NCI-H1417 treated with DMSO at 0.1 percent for 48 hours (cell line): ENCODE data around the gene GPC5.
"Not testable (repeated sequence)": the region's sequence is repeated elsewhere in the genome, so short reads cannot be mapped to it uniquely, and the experiment has no call there.

Source experiments
- DNase-seq: peaks from one replicate; lab custom pipeline; 2025; lab: John Stamatoyannopoulos, UW

Gene GPC5

DNA sequence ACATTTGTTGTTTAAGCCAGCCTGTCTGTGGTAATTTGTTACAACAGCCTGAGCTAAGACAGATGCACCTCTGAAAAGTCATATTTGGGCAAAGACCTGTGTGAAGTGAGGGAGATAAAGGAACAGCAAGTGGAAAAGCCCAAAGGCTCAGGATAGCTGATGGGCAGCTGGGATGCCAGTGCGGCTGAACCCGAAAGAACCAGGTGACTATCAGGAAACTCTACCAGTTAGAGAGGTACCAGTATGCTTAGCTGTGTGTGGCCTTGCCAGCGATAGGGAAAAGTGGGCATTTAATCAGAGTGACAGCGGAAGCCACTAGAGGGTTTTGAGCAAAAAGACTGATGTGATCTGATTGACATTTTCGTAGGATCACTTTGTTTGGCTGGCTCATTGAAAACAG is 1063.4 kb downstream of the GPC5 start:
- no peak for DNase-seq

- peak; percentile 67 for DNase-seq
Measured at GRCh38 chr13:92463134-92463533, 1064.7 kb downstream of the GPC5 start.

DNA sequence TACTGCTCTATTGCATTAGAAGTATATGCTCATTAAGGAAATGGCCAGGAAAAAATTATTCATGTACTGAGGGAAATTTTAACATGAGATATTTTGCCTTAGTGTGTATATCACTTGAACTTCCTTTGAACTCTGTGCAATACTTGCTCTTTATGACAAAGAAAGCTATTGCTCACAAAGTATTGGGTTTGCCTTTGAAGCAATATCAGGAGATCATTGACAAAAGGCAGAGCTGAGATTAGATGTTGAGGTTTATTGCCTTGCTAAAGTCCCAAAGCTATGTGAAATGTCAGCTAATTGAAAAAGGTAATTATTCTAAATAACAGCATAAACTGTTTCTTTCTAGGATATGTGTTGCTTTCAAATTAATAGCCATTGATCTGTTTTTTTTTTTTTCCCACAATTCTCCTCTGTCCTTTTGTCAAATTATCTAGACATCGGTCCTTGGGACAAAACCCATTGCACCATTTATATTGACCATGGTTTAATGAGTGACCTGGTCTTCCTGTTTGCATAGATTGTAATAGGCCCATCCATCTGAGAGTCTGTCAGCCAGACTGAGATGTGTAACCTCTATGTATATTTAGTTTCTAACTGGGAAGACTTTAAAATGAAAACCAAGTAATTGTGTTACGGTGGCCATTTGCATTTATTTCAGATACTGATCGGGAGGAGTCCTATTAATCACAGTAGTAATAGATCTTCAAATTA is 1075.5 kb downstream of the GPC5 start:
- DNase-seq = no peak

DNA sequence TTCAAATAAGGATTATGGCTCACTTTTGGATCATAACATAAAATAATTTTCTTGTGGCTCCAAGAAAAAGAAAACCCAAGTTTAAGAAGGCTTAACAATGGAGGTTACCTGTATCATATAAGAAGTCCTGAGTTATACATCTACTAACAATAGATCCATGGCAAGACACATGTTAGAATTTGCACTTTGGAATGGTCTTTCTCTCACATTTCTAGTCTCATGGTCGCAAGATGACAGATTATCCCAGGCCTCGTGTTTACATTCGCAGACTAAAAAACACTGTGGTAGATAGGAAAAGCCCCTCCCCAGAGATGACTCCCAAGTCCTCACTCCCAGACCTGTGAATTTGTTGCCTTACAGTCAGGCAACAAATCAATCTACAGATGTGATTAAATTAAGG is 1082.0 kb downstream of the GPC5 start:
- no peak for DNase-seq

GRCh38 chr13:92482790-92483189 is 1084.4 kb downstream of the GPC5 start:
- not testable (repeated sequence) for DNase-seq

- DNase-seq = no peak
Measured at GRCh38 chr13:92483894-92484293, 1085.5 kb downstream of the GPC5 start.

GRCh38 chr13:92487238-92487637 is 1088.8 kb downstream of the GPC5 start:
- no peak for DNase-seq

DNA sequence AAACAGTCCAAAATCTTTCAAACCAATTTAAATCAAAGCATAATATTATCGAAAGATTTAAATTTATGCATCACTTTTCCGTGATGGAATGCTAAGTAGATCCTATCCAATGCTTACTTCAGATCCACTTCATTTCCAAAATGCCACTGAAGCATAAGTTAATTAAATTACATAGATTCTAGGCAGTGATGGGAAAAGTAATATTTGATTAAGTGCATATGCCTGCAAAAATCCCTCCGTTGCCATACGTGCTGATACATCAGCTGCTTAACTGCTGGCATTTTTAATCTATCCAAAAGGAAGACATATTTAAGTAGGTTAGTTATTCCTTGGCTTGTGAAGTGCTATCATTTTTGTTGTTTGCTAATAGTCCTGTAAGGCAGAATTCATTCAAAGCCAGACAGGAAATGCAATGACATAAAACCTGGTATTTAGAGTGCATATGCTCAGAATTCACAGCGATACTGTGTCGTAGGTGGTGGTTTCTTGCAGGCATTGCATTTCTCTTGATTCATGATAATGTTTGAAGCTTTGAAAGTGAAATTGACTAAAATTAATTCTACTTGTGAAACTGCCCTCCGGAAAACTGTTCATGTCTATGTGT is 1089.9 kb downstream of the GPC5 start:
- no peak for DNase-seq

GRCh38 chr13:92491839-92492238 is 1093.4 kb downstream of the GPC5 start:
- DNase-seq = no peak

- DNase-seq = no peak
Measured at GRCh38 chr13:92494915-92495314, 1096.5 kb downstream of the GPC5 start.

DNA sequence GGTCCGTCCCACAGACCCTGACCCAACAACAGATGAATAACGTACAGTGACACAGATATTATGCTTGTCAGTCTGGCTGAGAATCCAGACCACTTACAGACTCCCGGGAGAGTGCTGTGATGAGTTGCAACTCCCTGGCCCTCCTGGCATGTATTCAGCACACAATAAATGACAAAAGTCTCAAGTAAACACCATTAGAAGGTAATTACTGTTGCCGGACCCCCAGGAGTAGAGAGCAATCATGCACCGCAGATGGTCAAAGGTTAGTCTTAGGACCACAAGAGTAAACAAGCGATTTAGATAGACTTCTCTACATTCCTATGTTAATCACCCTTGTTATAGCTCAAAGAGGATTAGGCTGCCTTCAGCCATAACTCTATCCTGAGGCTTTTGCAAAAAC is 1101.8 kb downstream of the GPC5 start:
- no peak for DNase-seq

DNA sequence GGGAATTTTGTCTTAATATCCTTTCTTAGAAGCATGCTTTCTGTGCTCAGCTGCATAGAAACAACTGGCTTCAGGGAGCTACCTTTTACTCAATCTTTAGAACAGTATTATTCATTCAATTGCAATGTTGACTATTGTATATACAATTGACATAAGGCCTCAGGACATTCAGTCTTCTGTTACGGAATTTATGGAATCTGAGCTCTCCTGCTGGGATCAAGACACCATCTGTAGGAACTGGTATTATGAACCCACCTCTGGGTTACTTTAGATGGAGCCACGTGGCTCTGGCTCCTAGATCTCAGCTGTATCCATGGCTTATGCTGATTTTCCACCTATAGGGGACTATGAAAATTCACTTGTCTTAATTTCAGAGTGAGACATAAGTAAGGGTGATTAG is 1112.0 kb downstream of the GPC5 start:
- DNase-seq = no peak

- no peak for DNase-seq
Measured at GRCh38 chr13:92512852-92513251, 1114.4 kb downstream of the GPC5 start.

DNA sequence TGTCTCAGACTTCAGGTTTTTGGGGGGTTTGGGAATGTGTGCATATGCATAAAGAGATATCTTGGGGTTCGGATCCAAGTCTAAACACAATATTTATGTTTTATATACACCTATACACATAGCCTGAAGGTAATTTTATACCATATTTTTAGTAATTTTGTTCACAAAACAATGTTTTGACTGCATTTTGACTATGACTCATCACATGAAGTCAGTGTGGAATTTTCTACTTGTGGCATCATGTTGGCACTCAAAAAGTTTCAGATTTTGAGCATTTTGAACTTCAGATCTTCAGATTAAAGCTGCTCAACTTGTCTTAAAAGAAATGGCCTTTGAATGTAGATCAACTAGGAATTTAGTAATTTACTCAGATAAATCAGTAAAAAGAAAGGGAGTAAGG is 1115.3 kb downstream of the GPC5 start:
- DNase-seq = no peak

GRCh38 chr13:92514420-92515125 is 1116.2 kb downstream of the GPC5 start:
- DNase-seq = no peak

GRCh38 chr13:92516878-92517277 is 1118.5 kb downstream of the GPC5 start:
- not testable (repeated sequence) for DNase-seq

GRCh38 chr13:92518622-92519021 is 1120.2 kb downstream of the GPC5 start:
- DNase-seq = not testable (repeated sequence)

DNA sequence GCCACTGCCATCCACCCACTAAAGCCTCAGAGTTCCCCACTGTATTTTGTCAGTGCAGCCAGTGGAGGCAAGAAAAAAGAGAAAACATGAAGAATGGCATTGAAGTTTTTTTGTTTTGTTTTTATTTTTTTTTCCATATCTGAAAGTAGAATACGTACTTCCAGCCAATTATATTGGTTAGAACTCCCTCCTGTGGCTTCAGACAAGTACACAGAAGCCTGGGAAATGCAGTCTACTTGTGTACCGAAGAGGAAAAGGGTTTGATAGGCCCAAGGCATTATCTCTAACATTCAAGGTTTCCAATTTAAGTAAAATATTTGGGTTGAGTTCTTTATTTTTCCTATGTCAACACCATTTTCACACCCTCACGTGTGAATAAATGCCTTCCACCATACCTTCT is 1131.9 kb downstream of the GPC5 start:
- DNase-seq = no peak

DNA sequence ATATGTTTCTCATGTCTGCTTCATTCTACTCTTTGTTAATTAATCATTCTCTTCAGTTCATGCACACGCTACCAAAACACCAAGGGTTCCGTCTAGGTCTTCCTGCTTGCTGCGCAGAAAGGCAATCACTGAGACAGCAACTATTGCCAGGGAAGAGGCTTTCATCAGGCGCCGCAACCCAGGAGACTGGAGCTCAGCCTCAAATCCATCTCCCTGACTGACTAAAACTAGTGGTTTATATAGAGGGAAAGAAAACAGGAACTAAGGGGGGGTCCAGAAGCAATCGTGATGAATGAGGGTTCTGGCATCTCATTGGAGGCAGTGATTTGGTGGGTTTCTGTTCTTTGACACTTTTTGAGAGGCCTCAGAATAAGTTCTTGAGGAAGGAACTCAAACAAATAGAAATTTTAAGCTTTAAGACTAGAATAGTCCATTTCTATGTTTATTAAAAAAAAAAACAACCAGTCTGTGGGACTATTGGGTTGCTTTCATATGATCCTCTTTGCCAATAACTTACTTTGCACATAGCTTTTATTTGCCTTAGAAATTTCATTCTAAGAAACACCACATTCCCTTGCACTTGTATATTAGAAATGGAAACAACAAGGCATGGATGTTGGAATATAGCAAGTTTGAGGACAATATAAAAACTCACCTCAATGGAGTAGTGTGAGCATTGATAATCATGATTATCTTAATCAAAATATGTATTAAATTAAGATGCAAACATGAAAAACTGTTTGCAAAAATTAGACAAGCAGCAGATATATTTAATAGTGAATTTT is 1137.0 kb downstream of the GPC5 start:
- DNase-seq = no peak

GRCh38 chr13:92537471-92537870 is 1139.0 kb downstream of the GPC5 start:
- no peak for DNase-seq

GRCh38 chr13:92538164-92538563 is 1139.7 kb downstream of the GPC5 start:
- no peak for DNase-seq

GRCh38 chr13:92539148-92539547 is 1140.7 kb downstream of the GPC5 start:
- DNase-seq = not testable (repeated sequence)

GRCh38 chr13:92547266-92547665 is 1148.8 kb downstream of the GPC5 start:
- DNase-seq = no peak
